Thyroid gland (tissue), 4 donors: ENCODE data around the gene SLC22A25. TPM values are rescaled to one million over a fixed set of nuclear protein-coding genes. Genes with fewer than 3 reads are reported as not detected.
"Not testable (repeated sequence)": the region's sequence is repeated elsewhere in the genome, so short reads cannot be mapped to it uniquely, and the experiment has no call there.

Experiments
- DNase-seq, 2 donors: peaks; one replicate each; pipeline ENCODE4 v3.0.0-alpha.2; 2019
- H3K27ac ChIP-seq, 3 donors: fragments of 200-600 bp; sonication (generic); 1 replicate in 2 of 3; 2 replicates in 1 of 3; pipeline ENCODE4 v1.5.1; 2016 to 2019; ENCODE audit warnings: mild to moderate bottlenecking in 1 of 3, moderate library complexity in 1 of 3
- H3K27me3 ChIP-seq: fragments of 200-600 bp; sonication (generic); one replicate; pipeline ENCODE4 v1.5.1; 2019
- H3K36me3 ChIP-seq, 2 donors: fragments of 200-600 bp; sonication (generic); one replicate each; pipeline ENCODE4 v1.5.1; 2016 to 2019
- H3K4me1 ChIP-seq, 2 donors: fragments of 200-600 bp; sonication (generic); one replicate each; pipeline ENCODE4 v1.5.1; 2017 to 2019
- H3K4me3 ChIP-seq, 3 donors: fragments of 200-600 bp; sonication (generic); replicated peaks in 1 of 3; 1 replicate in 2 of 3; 2 replicates in 1 of 3; pipeline ENCODE4 v1.5.1; 2016; ENCODE audit warnings: mild to moderate bottlenecking in 1 of 3
- H3K9me3 ChIP-seq: fragments of 200-600 bp; sonication (generic); one replicate; pipeline ENCODE4 v1.5.1; 2017
- CTCF ChIP-seq, 6 experiments: fragments of 200-600 bp in 3 of 6; fragments of 450-650 bp in 3 of 6; sonication (generic) in 3 of 6; IDR thresholded peaks; one replicate each; pipeline ENCODE4 v1.5.1; 2016 to 2019; ENCODE audit warnings: antibody characterized with exemption in 6 of 6, mild to moderate bottlenecking in 2 of 6, inconsistent platforms in 1 of 6, moderate library complexity in 1 of 6
- POLR2A ChIP-seq, 2 donors: fragments of 450-650 bp; IDR thresholded peaks; one replicate each; pipeline ENCODE4 v1.6.1; 2017; ENCODE audit warnings: antibody characterized with exemption in 2 of 2, mild to moderate bottlenecking in 2 of 2, moderate library complexity in 1 of 2
- whole genome bisulfite sequencing, 2 donors: methylation state at CpG; one replicate each; pipeline ENCODE4 v1.1.5; 2017; 5-methylcytosine and 5-hydroxymethylcytosine counted together
- intact Hi-C: fragments of 100-400 bp; cut with DNase I; formaldehyde crosslinking; loops from one replicate; pipeline ENCODE4 v1.15.1; 2023
- total RNA-seq, 4 donors: library from RNA; depleted of rRNA; stranded (reverse); fragments of >200 nt; gene quantifications; one replicate each; pipeline ENCODE4 v1.2.3, GENCODE V29; 2016

The SLC22A25 gene
- total RNA-seq, 4 donors from 2014 or later, result not detected

DNA sequence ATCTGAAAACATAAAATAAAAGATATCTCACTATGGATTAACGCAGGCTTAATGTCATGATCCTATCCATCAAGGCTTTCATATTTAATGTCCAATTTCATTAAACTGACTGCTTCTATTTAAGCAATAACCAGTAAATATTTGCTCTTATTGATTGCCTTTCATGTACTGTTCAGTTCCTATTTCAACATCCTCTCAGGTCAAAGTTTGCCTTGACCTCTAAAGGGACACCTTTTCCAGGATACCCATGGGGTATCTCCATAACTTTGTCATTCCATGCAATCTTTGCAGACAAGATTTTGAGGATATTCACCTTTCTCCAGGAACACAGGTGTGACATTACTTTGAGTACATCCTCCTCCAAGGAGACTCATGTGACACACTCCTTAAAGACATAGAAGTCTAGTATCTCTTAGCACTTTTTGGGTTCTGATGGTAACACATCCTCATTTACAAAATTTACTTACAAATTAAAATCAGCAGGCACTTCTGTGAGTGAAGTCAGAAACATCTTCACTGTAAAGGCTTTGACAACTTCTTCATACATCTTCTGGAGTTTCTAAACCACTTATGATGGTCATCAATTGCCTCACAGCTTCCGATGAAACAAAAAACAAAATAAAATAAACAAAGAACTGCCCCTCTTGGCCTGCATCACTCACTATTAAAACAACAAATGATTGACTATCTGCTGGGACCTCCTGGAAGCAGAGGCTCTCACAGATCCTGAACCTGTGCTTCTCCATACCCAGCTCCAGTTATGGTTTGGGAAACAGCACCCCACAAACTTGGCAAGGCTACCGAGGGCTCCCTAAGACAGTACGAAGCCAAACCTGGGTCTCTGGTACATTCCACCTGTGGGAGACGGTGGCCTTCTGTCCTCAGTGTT is 7.0 kb upstream of the SLC22A25 start:
- Histone ChIP-seq H3K9me3 (no peaks in the 10 kb centered on the region), H3K4me1 (no peaks in the 10 kb centered on the region), H3K27ac (no peak overlapping the region), H3K27me3 (no peaks in the 10 kb centered on the region), H3K4me3 (no peak overlapping the region), H3K36me3 (no peaks in the 10 kb centered on the region)
- no peak for DNase-seq
- 83 to 88% methylated on average over 5 of the region's 5 CpGs for WGBS, 2 donors
- no peak for TF ChIP-seq POLR2A (IDR thresholded peaks at IDR 0.05)
- TF ChIP-seq CTCF (IDR thresholded peaks at IDR 0.05), result no peak
- intact Hi-C loops, result no loop called here

- Histone ChIP-seq H3K27ac (no peak overlapping the region), H3K4me1 (no peaks in the 10 kb centered on the region), H3K27me3 (no peaks in the 10 kb centered on the region), H3K4me3 (no peak overlapping the region), H3K36me3 (no peaks in the 10 kb centered on the region), H3K9me3 (no peaks in the 10 kb centered on the region)
- DNase-seq, result no peak
- intact Hi-C loops, result no loop called here
- WGBS, 2 donors, result 77 to 92% methylated on average over 3 of the region's 3 CpGs
- TF ChIP-seq POLR2A (IDR thresholded peaks at IDR 0.05) (no peak), CTCF (IDR thresholded peaks at IDR 0.05) (no peak)
These were observed 5.6 kb upstream of the SLC22A25 start for GRCh38 chr11:63248966-63249365.

DNA sequence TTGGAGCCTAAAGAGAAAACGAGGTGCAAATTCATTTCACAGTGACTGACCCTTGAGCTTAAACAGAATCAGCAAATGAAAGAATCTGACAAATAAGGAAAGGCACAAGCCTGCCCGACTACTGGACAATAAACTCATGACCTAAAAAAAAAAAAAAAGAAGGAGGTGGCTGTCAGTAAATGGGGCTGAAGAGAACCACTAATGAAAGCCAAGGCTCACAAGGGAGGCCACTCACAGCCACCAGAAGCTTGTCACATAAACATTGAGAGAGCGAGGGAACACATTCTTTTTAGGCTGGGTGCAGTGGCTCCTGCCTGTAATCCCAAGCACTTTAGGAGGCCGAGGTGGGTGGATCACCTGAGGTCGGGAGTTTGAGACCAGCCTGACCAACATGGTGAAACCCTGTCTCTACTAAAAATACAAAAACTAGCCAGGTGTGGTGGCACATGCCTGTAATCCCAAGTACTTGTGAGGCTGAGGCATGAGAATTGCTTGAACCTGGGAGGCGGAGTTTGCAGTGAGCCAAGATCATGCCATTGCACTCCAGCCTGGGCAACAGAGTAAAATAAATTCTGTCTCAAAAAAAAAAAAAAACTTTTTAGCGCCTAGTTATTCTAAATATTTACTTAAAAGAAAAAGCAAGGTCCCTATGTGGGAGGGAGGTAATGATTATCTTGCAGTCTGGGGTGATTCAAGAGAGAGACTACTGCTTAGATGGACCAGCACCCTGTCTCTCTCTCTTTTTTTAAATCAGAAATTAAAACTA is 4.0 kb upstream of the SLC22A25 start:
- H3K9me3 ChIP-seq, intact Hi-C loops, H3K4me3 ChIP-seq, H3K36me3 ChIP-seq, H3K27ac ChIP-seq, H3K27me3 ChIP-seq, H3K4me1 ChIP-seq: not testable (repeated sequence)
- WGBS, 2 donors, result 50 to 52% methylated on average over 7 of the region's 7 CpGs
- peak; percentile 19 to 28 for DNase-seq

DNA sequence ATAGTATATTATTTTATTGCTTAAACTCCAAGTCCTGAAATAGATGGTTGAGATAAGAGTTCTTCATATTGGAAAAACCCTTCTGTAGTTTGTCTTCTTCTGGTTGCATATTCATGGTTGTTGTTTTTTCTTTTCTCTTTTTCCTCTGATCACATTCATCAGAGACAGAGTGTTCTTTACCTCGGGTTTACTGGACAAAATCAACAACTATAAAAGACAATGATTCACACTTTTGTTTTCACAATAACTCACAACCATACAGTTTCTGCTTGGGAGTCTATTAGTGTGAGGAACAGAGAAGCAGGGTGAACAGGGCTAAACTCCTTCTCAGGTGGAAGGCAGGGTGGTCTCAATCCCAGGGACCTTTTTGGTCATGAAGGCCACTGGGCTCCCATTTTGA is 2.6 kb upstream of the SLC22A25 start:
- Histone ChIP-seq H3K4me1 (peaks cover 0 to 3% of the 10 kb centered on the region in 2 donors), H3K36me3 (no peaks in the 10 kb centered on the region), H3K9me3 (no peaks in the 10 kb centered on the region), H3K27me3 (no peaks in the 10 kb centered on the region), H3K27ac (no peak overlapping the region), H3K4me3 (no peak overlapping the region)
- TF ChIP-seq CTCF (IDR thresholded peaks at IDR 0.05) (no peak), POLR2A (IDR thresholded peaks at IDR 0.05) (no peak)
- WGBS, 2 donors, result 51 to 55% methylated on average over 1 of the region's 1 CpG
- intact Hi-C loops, result no loop called here
- DNase-seq, result no peak

DNA sequence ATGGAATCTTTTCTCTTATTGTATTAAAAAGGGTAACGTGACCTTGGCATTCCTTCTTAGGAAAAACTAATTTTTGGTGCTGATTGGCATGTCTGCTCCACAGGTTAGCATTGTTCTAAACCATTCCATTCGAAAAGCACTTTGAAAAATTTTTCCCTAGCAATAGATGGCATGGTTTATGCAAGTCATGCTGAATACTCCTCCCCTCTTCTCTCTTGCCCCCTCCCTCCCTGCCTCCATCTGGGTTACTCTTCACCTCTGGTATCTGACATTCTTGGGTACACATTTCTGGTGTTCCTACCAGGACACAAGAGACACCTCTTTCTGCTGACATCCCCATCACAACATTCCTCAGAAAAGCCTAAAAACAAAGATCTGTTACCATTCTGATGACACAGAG is 1.5 kb upstream of the SLC22A25 start:
- DNase-seq, result no peak
- intact Hi-C loops, result no loop called here

More for the DNA sequence above, 1.5 kb upstream of the SLC22A25 start:
- Histone ChIP-seq H3K4me3 (no peak overlapping the region), H3K36me3 (no peaks in the 10 kb centered on the region), H3K9me3 (no peaks in the 10 kb centered on the region), H3K27me3 (no peaks in the 10 kb centered on the region), H3K4me1 (peaks cover 0 to 3% of the 10 kb centered on the region in 2 donors), H3K27ac (no peak overlapping the region)
- 78 to 92% methylated on average over 2 of the region's 2 CpGs for WGBS, 2 donors
- no peak for TF ChIP-seq CTCF (IDR thresholded peaks at IDR 0.05)
- no peak for TF ChIP-seq POLR2A (IDR thresholded peaks at IDR 0.05)
